GM23248 (cell line): ENCODE measurements around the gene RTL10.

ENCODE experiments used
- EZH2 ChIP-seq: fragments of 200-600 bp; sonication (generic); IDR thresholded peaks from 2 replicates; pipeline ENCODE4 v1.6.1; 2018; ENCODE audit warnings: antibody characterized with exemption, mild to moderate bottlenecking; ENCODE audit not compliant: insufficient read depth, poor library complexity, severe bottlenecking
- EZH2phosphoT487 ChIP-seq: fragments of 200-600 bp; sonication (generic); IDR thresholded peaks from 2 replicates; pipeline ENCODE4 v1.6.1; 2018; ENCODE audit warnings: antibody characterized with exemption, moderate library complexity, mild to moderate bottlenecking, low read depth; ENCODE audit not compliant: insufficient read depth

DNA sequence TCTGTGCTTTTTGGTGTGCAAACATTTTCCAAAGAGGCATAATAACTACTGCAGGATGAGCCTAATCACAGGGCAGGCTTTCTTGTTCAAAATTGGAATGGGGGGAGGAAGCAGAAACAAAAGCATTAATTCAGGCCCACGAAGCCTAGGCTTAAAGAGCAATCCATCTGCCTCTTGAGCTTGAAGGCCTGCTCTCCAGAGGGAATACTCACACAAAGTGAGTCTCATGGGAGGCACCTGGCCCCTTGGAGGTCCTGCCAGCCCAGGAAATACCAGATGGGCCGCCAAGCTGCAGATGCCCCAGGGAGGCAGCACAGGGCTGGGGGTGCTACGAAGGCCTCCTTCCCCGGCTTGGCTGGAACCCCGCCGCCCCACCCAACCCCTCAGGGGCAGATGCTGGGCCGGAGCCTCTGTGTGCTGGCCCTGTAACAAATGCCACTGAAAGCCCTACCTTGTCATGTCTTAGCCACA, 47.6 kb upstream of the RTL10 start:
- TF ChIP-seq EZH2: no peak
- TF ChIP-seq EZH2phosphoT487: no peak
